Amniotic epithelial cell (primary cell): ENCODE results near the gene RASAL3.
"Not testable (repeated sequence)": the region's sequence is repeated elsewhere in the genome, so short reads cannot be mapped to it uniquely, and the experiment has no call there.

ENCODE experiments used
- DNase-seq: peaks from one replicate; pipeline ENCODE4 v3.0.0-alpha.2; 2010; ENCODE audit warnings: low read depth

The RASAL3 gene

DNA sequence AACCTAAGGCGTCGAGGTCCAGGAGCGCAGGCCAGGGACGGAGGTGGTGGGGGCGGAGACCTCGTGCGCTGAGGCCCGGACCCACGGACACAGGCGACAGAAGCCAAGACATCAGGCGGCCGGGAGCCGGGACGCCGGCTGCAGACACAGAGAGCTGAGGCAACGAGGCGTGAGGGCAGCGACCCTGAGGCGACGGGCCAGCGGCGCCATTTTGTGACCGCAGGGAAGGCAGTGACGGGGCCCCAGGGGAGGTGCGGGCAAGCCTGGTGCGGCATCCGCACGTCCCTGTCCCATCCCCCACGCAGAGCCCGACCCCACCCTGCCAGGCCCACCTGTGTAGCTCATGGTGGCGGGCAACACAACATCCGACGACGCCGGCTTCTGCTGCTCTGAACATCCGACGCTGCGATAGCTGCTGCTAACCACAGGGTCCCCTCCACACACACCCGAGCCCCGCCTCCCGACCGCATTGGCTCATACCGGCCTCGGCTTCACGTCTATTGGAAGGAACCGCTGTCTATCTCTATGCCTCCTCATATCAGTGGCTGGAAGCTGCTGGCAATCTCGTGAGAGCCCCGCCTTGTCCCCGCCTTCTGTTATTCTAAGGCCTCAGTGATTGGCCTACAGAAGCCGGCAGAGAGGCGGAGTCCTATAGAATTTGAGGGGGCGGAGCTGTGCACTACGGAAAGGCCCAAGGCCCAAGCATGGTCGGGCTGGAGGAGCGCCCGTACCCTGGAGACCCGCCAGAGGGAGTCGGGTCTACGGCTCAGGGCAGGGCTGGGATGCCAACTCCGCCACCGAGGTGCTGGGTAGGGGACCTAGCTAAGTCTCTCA lies 45.5 kb downstream of the RASAL3 start, which contains the start of gene AKAP8L:
TSS of gene AKAP8L (minus strand) at position 410 of the 834 bp plus-strand sequence. CDS start at position 345, 65 bp downstream.
- peak; percentile 100 for DNase-seq

- DNase-seq = no peak
Measured at GRCh38 chr19:15418231-15418578, 46.1 kb downstream of the RASAL3 start.

DNA sequence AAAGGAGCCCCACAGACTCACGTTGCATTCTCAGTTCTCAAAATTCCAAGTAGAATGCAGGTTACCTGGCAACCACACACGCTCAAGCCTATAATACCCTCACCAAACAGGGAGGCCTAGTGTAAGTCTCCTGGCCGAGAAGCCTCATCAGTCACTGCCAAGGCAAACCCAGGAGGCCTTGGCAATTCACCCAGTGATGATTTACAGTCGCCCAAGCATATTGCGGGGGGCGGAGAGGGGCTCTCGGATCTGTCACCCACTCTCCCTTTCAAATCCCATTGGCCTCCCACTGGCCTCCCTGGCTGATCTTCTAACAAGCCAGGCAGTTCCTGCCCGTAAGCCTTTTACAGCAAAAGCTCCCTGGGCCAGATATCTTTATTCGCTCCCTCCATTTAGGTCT lies 46.6 kb downstream of the RASAL3 start:
- peak; percentile 51 for DNase-seq

GRCh38 chr19:15412832-15413231 lies 51.5 kb downstream of the RASAL3 start:
- DNase-seq = peak; percentile 37

GRCh38 chr19:15411351-15411750 lies 53.0 kb downstream of the RASAL3 start:
- not testable (repeated sequence) for DNase-seq

DNA sequence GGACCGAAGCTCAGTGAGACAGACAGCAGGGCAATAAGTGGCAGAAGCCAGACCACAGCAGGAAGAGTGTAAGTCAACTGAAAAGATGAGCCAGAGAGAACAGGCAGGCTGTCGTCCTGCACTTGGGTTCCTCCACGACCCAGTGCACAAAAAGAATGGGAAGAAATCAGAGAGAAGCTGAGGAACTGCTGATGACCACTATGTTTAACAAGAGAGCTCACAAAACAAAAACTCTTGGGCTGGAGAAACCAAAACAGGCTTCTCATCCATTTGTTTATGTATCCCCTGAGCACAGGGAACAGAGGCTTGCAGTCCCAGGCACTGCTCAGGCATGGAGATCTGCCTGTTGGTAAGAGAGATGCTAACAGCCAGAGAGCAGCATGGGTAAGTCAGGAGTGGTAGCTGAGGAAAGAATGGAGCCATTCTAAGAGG lies 59.5 kb downstream of the RASAL3 start:
- DNase-seq = no peak

DNA sequence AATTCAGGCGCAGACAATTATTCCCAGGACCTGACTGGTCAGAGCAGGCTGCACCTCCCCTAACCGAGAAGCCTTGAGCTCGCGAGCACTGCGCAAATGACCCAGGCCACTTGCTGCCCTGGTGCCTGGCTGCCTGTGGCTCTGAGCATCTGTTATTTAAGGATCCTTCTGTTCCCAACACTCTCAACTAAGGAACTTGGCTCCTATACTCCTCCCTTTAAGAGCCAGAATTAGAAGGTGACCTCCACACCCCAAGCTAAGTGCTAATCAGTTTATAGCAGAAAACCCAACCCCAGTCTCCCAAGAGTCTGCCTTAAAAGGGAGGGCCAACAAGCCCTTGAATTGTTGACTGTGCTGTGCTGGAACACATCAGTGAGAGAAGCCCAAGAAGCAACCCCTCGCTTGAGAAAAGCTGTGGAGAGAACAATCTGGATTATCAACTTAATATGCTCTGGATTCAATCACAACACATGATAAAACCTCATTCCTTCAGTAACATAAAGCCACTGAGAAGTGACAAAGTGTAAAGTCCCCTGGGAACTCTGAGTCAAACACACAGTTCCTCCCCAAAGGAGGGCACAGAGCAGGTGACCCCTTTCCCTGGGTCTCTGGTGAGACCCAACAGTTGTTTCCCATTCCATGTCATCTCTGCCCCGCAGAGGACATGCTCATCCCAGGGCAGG lies 60.1 kb downstream of the RASAL3 start:
- no peak for DNase-seq

DNA sequence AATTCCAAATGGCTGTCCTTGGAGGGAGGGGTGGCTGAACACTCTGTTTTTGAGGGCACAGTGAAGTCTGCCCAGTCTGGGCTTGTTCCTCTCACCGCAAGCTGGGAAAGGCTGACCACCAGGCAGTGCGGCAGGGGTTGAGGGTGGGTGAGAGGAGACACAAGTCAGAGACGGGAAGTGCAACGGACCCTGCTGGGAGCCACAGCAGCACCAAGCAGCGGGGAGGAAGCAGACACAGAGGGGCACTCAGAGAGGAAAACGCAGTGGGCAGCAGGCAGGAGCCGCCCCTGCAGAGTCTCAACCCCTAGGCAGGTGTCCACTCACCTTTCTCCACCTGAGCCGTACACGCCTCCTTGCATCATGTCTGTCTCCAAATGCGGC lies 61.2 kb downstream of the RASAL3 start:
- DNase-seq = no peak

GRCh38 chr19:15402411-15403150 lies 61.8 kb downstream of the RASAL3 start:
- no peak for DNase-seq
